Measurements from ENCODE around the gene ALPK3.

Gene ALPK3

DNA sequence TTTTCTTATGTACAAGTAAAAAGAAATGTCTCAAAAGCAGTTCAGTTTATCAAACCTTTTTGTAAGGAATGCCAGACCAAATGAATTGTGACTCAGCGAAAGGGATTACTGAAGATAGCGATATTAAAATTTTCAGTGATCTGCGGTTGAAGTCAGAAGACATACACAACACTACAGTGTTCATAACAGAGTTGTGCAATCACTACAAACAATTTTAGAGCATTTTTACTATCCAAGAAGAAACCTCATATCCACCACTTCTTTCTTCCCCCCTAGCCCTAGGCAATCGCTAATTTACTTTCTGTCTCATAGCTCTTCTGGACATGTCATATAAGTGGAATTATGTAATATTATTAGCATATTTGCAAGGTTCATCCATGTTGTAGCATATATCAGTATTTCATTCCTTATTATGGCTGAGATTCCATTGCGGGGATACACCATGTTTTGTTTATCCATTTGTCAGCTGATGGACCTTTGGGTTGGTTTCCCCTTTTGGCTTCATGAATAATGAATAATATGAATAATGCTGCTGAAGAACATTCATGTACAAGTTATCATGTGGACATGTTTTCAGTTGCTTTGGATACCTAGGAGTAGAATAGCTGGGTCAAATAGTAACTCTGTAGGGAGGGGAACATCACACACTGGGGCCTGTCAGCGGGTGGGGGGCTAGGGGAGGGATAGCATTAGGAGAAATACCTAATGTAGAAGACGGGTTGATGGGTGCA lies 23.6 kb upstream of the ALPK3 start:
- DNase-seq (ENCODE audit: low read depth, low spot score), result peak; percentile 93
- Histone ChIP-seq H3K4me3 (peak overlapping the region; percentile 8; the same call in 1 of the 2 replicates), H3K27ac (peak overlapping the region; percentile 79), H3K9me3 (ENCODE audit: low read depth, low read length) (no peaks in the 10 kb centered on the region), H3K9ac (ENCODE audit: insufficient read length) (no peak overlapping the region), H3K36me3 (ENCODE audit: insufficient read depth, low read length) (peaks cover 53% of the 10 kb centered on the region)
- TF ChIP-seq POLR2AphosphoS5 (IDR thresholded peaks at IDR 0.05; ENCODE audit: borderline replicate concordance, low read depth, low read length) (no peak), FOXP2 (optimal IDR thresholded peaks at IDR 0.05; ENCODE audit: control extremely low read depth, extremely low read length, insufficient read depth) (peak; percentile 85), EZH2 (IDR thresholded peaks at IDR 0.05) (no peak)

DNA sequence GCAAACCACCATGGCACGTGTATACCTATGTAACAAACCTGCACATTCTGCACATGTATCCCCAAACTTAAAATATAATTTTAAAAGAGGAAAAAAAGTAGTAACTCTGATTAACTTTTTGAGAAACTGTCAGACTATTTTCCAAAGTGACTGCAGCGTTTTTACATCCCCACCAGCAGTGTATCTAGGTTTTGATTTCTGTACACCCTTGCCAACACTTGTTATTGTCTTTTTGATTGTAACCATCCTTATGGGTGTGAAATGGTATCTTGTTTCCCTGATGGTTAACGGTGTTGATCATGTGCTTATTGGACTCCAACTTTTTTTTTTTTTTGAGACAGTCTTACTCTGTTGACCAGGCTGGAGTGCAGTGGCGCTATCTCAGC lies 23.0 kb upstream of the ALPK3 start:
- Histone ChIP-seq H3K27ac (no peak overlapping the region), H3K9ac (ENCODE audit: insufficient read length) (no peak overlapping the region), H3K4me3 (no peak overlapping the region), H3K36me3 (ENCODE audit: insufficient read depth, low read length) (peaks cover 56% of the 10 kb centered on the region), H3K9me3 (ENCODE audit: low read depth, low read length) (no peaks in the 10 kb centered on the region)
- TF ChIP-seq POLR2AphosphoS5 (IDR thresholded peaks at IDR 0.05; ENCODE audit: borderline replicate concordance, low read depth, low read length) (no peak), FOXP2 (optimal IDR thresholded peaks at IDR 0.05; ENCODE audit: control extremely low read depth, extremely low read length, insufficient read depth) (no peak), EZH2 (IDR thresholded peaks at IDR 0.05) (no peak)
- DNase-seq (ENCODE audit: low read depth, low spot score), result no peak

DNA sequence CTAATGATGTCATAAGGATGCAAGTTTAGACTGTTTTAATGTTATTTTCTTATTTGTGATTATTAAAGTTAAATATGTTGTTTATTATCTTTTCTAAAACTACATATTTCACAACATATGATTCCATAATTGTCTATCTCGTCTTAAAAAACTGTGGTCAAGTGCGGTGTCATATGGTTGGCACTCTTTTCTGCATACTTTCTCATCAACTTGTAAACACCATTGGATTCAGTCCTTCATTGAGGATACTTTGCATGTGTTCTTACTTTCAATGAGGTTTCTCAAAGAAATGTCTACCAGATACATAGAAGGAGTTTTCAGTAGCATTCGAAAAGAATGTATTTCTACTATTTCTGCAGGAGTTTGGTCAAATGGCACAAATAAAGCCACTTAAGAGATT lies 22.0 kb upstream of the ALPK3 start:
- Histone ChIP-seq H3K27ac (no peak overlapping the region), H3K9ac (ENCODE audit: insufficient read length) (no peak overlapping the region), H3K36me3 (ENCODE audit: insufficient read depth, low read length) (peaks cover 66% of the 10 kb centered on the region), H3K9me3 (ENCODE audit: low read depth, low read length) (no peaks in the 10 kb centered on the region), H3K4me3 (no peak overlapping the region)
- TF ChIP-seq POLR2AphosphoS5 (IDR thresholded peaks at IDR 0.05; ENCODE audit: borderline replicate concordance, low read depth, low read length) (no peak), EZH2 (IDR thresholded peaks at IDR 0.05) (no peak), FOXP2 (optimal IDR thresholded peaks at IDR 0.05; ENCODE audit: control extremely low read depth, extremely low read length, insufficient read depth) (no peak)
- no peak for DNase-seq (ENCODE audit: low read depth, low spot score)

DNA sequence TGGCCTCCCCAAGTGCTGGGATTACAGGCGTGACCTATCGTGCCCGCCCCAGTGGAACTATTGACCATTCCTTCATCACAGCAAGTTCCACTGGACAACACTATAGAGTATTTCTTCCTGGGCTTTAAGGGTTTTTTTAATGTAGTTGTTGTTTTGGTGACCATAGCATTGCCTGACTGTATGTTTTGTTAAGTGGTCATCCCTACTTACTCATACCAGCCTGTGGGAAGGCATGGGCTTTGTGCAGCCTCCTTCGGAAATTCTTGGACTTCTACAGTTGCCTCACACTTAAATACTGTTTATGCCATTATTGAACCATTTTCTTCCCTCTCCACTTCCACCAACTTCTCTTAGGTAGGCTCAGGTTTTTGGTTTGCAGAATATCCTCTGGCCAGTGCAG lies 19.9 kb upstream of the ALPK3 start:
- no peak for DNase-seq (ENCODE audit: low read depth, low spot score)
- no peak for TF ChIP-seq FOXP2 (optimal IDR thresholded peaks at IDR 0.05; ENCODE audit: control extremely low read depth, extremely low read length, insufficient read depth)
- TF ChIP-seq POLR2AphosphoS5 (IDR thresholded peaks at IDR 0.05; ENCODE audit: borderline replicate concordance, low read depth, low read length), result no peak
- TF ChIP-seq EZH2 (IDR thresholded peaks at IDR 0.05), result no peak
- Histone ChIP-seq H3K9ac (ENCODE audit: insufficient read length) (no peak overlapping the region), H3K4me3 (no peak overlapping the region), H3K9me3 (ENCODE audit: low read depth, low read length) (no peaks in the 10 kb centered on the region), H3K27ac (no peak overlapping the region), H3K36me3 (ENCODE audit: insufficient read depth, low read length) (peaks cover 59% of the 10 kb centered on the region)

DNA sequence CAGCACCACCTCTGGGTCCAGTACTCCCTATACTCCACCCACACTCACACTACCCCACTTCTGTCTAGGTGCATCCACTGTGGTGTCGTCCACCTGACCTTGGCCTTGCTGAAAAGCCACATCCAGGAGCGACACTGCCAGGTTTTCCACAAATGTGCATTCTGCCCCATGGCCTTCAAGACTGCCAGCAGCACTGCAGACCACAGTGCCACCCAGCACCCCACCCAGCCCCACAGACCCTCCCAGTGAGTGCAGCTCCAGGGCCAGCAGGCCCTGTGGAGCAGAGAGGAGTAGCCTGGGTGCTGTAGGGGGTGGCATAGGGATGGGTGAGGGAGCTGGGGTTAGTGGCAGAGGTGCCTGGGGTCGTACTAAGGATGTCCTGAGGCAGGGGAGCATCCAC lies 19.4 kb upstream of the ALPK3 start:
- no peak overlapping the region for H3K27ac ChIP-seq
- H3K4me3 ChIP-seq, result no peak overlapping the region

DNA sequence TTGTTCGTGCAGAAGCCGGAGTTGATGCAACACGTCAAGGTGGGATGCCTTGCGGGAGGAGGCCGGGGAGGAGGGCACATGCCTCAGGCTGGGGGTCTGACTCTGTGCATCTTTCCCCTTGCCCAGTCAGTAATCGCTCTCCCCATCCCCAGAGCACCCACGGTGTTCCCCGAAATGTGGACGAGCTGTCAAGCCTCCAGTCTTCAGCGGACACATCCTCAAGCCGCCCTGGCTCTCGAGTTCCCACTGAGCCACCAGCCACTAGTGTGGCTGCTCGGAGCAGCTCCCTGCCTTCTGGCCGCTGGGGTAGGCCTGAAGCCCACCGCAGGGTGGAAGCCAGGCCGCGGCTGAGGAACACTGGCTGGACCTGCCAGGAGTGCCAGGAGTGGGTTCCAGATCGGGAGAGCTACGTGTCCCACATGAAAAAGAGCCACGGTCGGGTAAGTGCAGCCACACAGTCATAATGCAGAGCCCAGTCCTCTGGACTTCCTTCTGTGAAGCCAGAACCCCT lies 18.7 kb upstream of the ALPK3 start:
- H3K36me3 ChIP-seq (ENCODE audit: insufficient read depth, low read length), result peaks cover 60% of the 10 kb centered on the region

More for the DNA sequence above, 19.4 kb upstream of the ALPK3 start:
- TF ChIP-seq POLR2AphosphoS5 (IDR thresholded peaks at IDR 0.05; ENCODE audit: borderline replicate concordance, low read depth, low read length) (no peak), FOXP2 (optimal IDR thresholded peaks at IDR 0.05; ENCODE audit: control extremely low read depth, extremely low read length, insufficient read depth) (no peak), EZH2 (IDR thresholded peaks at IDR 0.05) (no peak)
- H3K9ac ChIP-seq (ENCODE audit: insufficient read length), result no peak overlapping the region
- H3K9me3 ChIP-seq (ENCODE audit: low read depth, low read length), result no peaks in the 10 kb centered on the region
- peaks cover 57% of the 10 kb centered on the region for H3K36me3 ChIP-seq (ENCODE audit: insufficient read depth, low read length)
- no peak for DNase-seq (ENCODE audit: low read depth, low spot score)

DNA sequence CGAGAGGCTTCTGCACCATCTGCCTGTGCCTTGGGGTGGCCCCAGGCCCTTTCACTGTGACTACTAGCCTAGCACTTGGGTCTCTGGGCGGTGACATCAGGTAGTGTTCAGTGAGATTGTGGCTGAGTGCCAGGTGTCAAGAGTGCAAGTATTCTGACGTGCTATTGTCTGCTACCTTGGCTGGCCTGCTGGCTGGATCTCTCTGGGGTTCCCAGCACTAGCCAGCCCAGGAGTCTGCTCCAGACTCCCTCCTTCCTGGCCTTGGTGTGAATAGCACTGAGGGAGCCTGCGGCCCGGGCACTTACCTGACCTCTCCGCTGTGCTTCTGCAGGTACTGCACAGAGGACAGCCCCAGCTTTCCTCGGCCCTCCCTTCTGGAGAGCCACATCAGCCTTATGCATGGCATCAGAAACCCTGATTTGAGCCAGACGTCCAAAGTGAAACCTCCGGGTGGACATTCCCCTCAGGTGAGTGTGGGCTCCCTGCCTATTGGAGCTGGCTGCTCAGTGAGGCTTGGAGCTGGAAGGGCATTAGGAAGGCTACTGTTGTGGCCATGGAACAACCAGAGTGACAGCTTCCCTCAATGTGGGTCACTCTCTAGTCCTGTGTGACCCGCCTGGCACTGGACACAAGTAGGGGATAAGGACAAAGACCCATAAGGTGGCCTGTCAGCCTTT lies 17.5 kb upstream of the ALPK3 start:
- Histone ChIP-seq H3K27ac (no peak overlapping the region), H3K9ac (ENCODE audit: insufficient read length) (no peak overlapping the region), H3K36me3 (ENCODE audit: insufficient read depth, low read length) (peaks cover 53% of the 10 kb centered on the region), H3K4me3 (no peak overlapping the region), H3K9me3 (ENCODE audit: low read depth, low read length) (no peaks in the 10 kb centered on the region)
- TF ChIP-seq POLR2AphosphoS5 (IDR thresholded peaks at IDR 0.05; ENCODE audit: borderline replicate concordance, low read depth, low read length) (no peak), EZH2 (IDR thresholded peaks at IDR 0.05) (no peak), FOXP2 (optimal IDR thresholded peaks at IDR 0.05; ENCODE audit: control extremely low read depth, extremely low read length, insufficient read depth) (no peak)
- DNase-seq (ENCODE audit: low read depth, low spot score), result no peak

More for the DNA sequence above, 18.7 kb upstream of the ALPK3 start:
- Histone ChIP-seq H3K9me3 (ENCODE audit: low read depth, low read length) (no peaks in the 10 kb centered on the region), H3K4me3 (no peak overlapping the region), H3K9ac (ENCODE audit: insufficient read length) (no peak overlapping the region), H3K27ac (no peak overlapping the region)
- DNase-seq (ENCODE audit: low read depth, low spot score), result no peak
- TF ChIP-seq FOXP2 (optimal IDR thresholded peaks at IDR 0.05; ENCODE audit: control extremely low read depth, extremely low read length, insufficient read depth) (no peak), EZH2 (IDR thresholded peaks at IDR 0.05) (no peak), POLR2AphosphoS5 (IDR thresholded peaks at IDR 0.05; ENCODE audit: borderline replicate concordance, low read depth, low read length) (no peak)

DNA sequence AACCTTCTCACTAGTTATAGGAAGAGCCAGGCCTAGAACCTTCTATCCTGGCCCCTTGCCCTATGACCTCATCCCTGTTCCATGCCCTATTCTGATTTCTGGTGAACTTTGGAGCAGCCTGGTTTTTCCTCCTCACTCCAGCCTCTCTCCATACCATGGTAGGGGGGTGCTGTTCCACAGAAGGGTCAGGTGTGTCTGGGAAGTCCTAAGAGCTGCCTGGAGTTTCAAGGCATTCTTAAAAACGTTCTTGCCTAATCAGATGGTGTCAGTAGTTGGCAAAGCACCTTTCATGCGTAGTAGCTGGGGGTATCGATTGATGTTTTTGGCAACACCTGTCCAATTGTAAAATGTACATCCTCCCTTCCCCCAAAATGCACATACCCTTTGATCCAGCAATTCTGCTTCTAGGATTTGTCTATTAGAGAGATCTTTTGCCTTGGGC lies 16.8 kb upstream of the ALPK3 start:
- Histone ChIP-seq H3K9ac (ENCODE audit: insufficient read length) (no peak overlapping the region), H3K36me3 (ENCODE audit: insufficient read depth, low read length) (peaks cover 54% of the 10 kb centered on the region), H3K27ac (no peak overlapping the region), H3K9me3 (ENCODE audit: low read depth, low read length) (no peaks in the 10 kb centered on the region), H3K4me3 (no peak overlapping the region)
- TF ChIP-seq POLR2AphosphoS5 (IDR thresholded peaks at IDR 0.05; ENCODE audit: borderline replicate concordance, low read depth, low read length) (no peak), EZH2 (IDR thresholded peaks at IDR 0.05) (no peak), FOXP2 (optimal IDR thresholded peaks at IDR 0.05; ENCODE audit: control extremely low read depth, extremely low read length, insufficient read depth) (no peak)
- DNase-seq (ENCODE audit: low read depth, low spot score), result no peak
